ENCODE data around the gene MAPK1. TPM values are rescaled to one million over a fixed set of nuclear protein-coding genes. Genes with fewer than 3 reads are reported as not detected.
"Not testable (repeated sequence)": the region's sequence is repeated elsewhere in the genome, so short reads cannot be mapped to it uniquely, and the experiment has no call there.

MAPK1 gene
- 124 TPM for polyA plus RNA-seq (2013, experiment 1 of 2; ENCODE audit: insufficient read length)
- polyA plus RNA-seq (2013, experiment 2 of 2; ENCODE audit: insufficient read length) = 111 TPM

GRCh38 chr22:21867528-21868266, at the start of gene MAPK1:
Gene MAPK1 (minus strand): TSS chr22:21867645. CDS start chr22:21867440, 205 bp downstream.
- peak; percentile 88 for DNase-seq

GRCh38 chr22:21916309-21916918, 49.0 kb upstream of the MAPK1 start:
- DNase-seq = no peak

- no peak for DNase-seq
Observed at GRCh38 chr22:21915624-21916308, 48.3 kb upstream of the MAPK1 start.

- DNase-seq = not testable (repeated sequence)
Observed at GRCh38 chr22:21914033-21914642, 46.7 kb upstream of the MAPK1 start.

- not testable (repeated sequence) for DNase-seq
Observed at GRCh38 chr22:21910367-21910766, 42.9 kb upstream of the MAPK1 start.

- no peak for DNase-seq
Observed at GRCh38 chr22:21909871-21910270, 42.4 kb upstream of the MAPK1 start.

- no peak for DNase-seq
Observed at GRCh38 chr22:21907638-21908522, 40.4 kb upstream of the MAPK1 start.

GRCh38 chr22:21905234-21905633, 37.8 kb upstream of the MAPK1 start:
- not testable (repeated sequence) for DNase-seq

GRCh38 chr22:21904250-21904789, 36.9 kb upstream of the MAPK1 start:
- no peak for DNase-seq

- DNase-seq = no peak
Observed at GRCh38 chr22:21903283-21903682, 35.8 kb upstream of the MAPK1 start.

GRCh38 chr22:21902296-21903087, 35.0 kb upstream of the MAPK1 start:
- DNase-seq = no peak

- DNase-seq = no peak
Observed at GRCh38 chr22:21898354-21898896, 31.0 kb upstream of the MAPK1 start.

- DNase-seq = no peak
Observed at GRCh38 chr22:21896951-21897513, 29.6 kb upstream of the MAPK1 start.

- DNase-seq = not testable (repeated sequence)
Observed at GRCh38 chr22:21896275-21896674, 28.8 kb upstream of the MAPK1 start.

GRCh38 chr22:21894799-21895198, 27.4 kb upstream of the MAPK1 start:
- no peak for DNase-seq

GRCh38 chr22:21889251-21889990, 22.0 kb upstream of the MAPK1 start:
- DNase-seq = no peak

GRCh38 chr22:21887841-21888240, 20.4 kb upstream of the MAPK1 start:
- no peak for DNase-seq

- not testable (repeated sequence) for DNase-seq
Observed at GRCh38 chr22:21883930-21884329, 16.5 kb upstream of the MAPK1 start.

GRCh38 chr22:21882754-21883333, 15.4 kb upstream of the MAPK1 start:
- not testable (repeated sequence) for DNase-seq

Data from fibroblast of skin of back (primary cell).